PFSK-1 (cell line): Measurements from ENCODE around the gene GPR176.
A peak's percentile ranks its signal among the peaks of the same experiment; 100 is the strongest.

Experiments
- FOXP2 ChIP-seq: optimal IDR thresholded peaks from 2 replicates; pipeline ENCODE3; 2011; ENCODE audit warnings: borderline replicate concordance, control low read depth, inconsistent platforms; ENCODE audit not compliant: insufficient read depth; ENCODE audit errors: extremely low read length, extremely low read depth
- POLR2AphosphoS5 ChIP-seq: IDR thresholded peaks from 2 replicates; pipeline ENCODE4 v1.6.1; 2012; ENCODE audit warnings: low read depth, mild to moderate bottlenecking, control low read depth, low read length, moderate library complexity
- REST ChIP-seq, 2 experiments: IDR thresholded peaks; 2 replicates each; pipeline versions ENCODE4 v1.6.1 to v1.8.0; 2011 to 2012; ENCODE audit warnings: low read depth in 2 of 2, low read length in 2 of 2, control low read depth in 1 of 2, inconsistent platforms in 1 of 2, mild to moderate bottlenecking in 1 of 2, moderate library complexity in 1 of 2; ENCODE audit not compliant: insufficient read depth in 1 of 2
- SIN3A ChIP-seq: IDR thresholded peaks from 2 replicates; pipeline ENCODE4 v1.6.1; 2012; ENCODE audit warnings: mild to moderate bottlenecking, low read length, moderate library complexity, borderline replicate concordance; ENCODE audit not compliant: insufficient read depth
- TAF1 ChIP-seq: IDR thresholded peaks from 2 replicates; pipeline ENCODE4 v1.6.1; 2012; ENCODE audit warnings: low read length, control low read depth, borderline replicate concordance; ENCODE audit not compliant: insufficient read depth

The GPR176 gene

GRCh38 chr15:39921274-39921638 is 1.2 kb upstream of the GPR176 start:
- TF ChIP-seq TAF1 (no peak), REST (IDR thresholded peaks at IDR 0.05; ENCODE audit: insufficient read depth in 1 of 2, low read depth in 2 of 2, low read length in 2 of 2) (no peak), FOXP2 (no peak), POLR2AphosphoS5 (no peak), SIN3A (no peak)

GRCh38 chr15:39920510-39921273 is 626 bp upstream of the GPR176 start:
- TF ChIP-seq REST (IDR thresholded peaks at IDR 0.05; ENCODE audit: insufficient read depth in 1 of 2, low read depth in 2 of 2, low read length in 2 of 2) (no peak), FOXP2 (peak; percentile 71), SIN3A (0 out of 2 replicates have a peak, but pooled peaks have one; percentile 12), POLR2AphosphoS5 (peak; percentile 64; the same call in 1 of the 2 replicates)

- TF ChIP-seq REST (IDR thresholded peaks at IDR 0.05; ENCODE audit: insufficient read depth in 1 of 2, low read depth in 2 of 2, low read length in 2 of 2) (no peak), SIN3A (no peak), FOXP2 (no peak), POLR2AphosphoS5 (no peak), TAF1 (no peak)
Observed at GRCh38 chr15:39919411-39919747, 687 bp downstream of the GPR176 start.

- TF ChIP-seq SIN3A = no peak
- no peak for TF ChIP-seq TAF1
- TF ChIP-seq REST (IDR thresholded peaks at IDR 0.05; ENCODE audit: insufficient read depth in 1 of 2, low read depth in 2 of 2, low read length in 2 of 2) = no peak
- TF ChIP-seq POLR2AphosphoS5 = no peak
- no peak for TF ChIP-seq FOXP2
Observed at GRCh38 chr15:39918688-39919385, 1.2 kb downstream of the GPR176 start.
